CD4-positive, alpha-beta T cell treated with Interferon gamma for 1 hour (primary cell): ENCODE results near the gene ACACA.
A peak's percentile ranks its signal among the peaks of the same experiment; 100 is the strongest.
"Not testable (repeated sequence)": the region's sequence is repeated elsewhere in the genome, so short reads cannot be mapped to it uniquely, and the experiment has no call there.

ENCODE experiments used
- DNase-seq: peaks from one replicate; pipeline ENCODE4 v3.0.0-alpha.2; 2020

ACACA gene

GRCh38 chr17:37392024-37392590 is 14.5 kb downstream of the ACACA start:
- no peak for DNase-seq

- DNase-seq: no peak
These were observed 15.5 kb downstream of the ACACA start for GRCh38 chr17:37391146-37391545.

GRCh38 chr17:37389160-37389559 is 17.5 kb downstream of the ACACA start:
- no peak for DNase-seq

GRCh38 chr17:37388266-37388665 is 18.4 kb downstream of the ACACA start:
- DNase-seq: no peak

- DNase-seq: no peak
These were observed 20.2 kb downstream of the ACACA start for GRCh38 chr17:37386462-37386861.

- DNase-seq: no peak
These were observed 21.1 kb downstream of the ACACA start for GRCh38 chr17:37385474-37385990.

- no peak for DNase-seq
These were observed 22.0 kb downstream of the ACACA start for GRCh38 chr17:37384560-37385149.

GRCh38 chr17:37382056-37382455 is 24.6 kb downstream of the ACACA start:
- no peak for DNase-seq

- DNase-seq: no peak
These were observed 30.9 kb downstream of the ACACA start, which contains the start of gene C17orf78 for GRCh38 chr17:37375706-37376105. Gene C17orf78, plus strand, starts transcription at chr17:37375985. Its CDS starts 108 bp downstream, at chr17:37376093.

GRCh38 chr17:37373530-37374159 is 33.0 kb downstream of the ACACA start:
- peak; percentile 57 for DNase-seq

- DNase-seq: no peak
These were observed 38.1 kb downstream of the ACACA start for GRCh38 chr17:37368577-37368976.

- no peak for DNase-seq
These were observed 41.0 kb downstream of the ACACA start for GRCh38 chr17:37365589-37365988.

GRCh38 chr17:37361543-37361942 is 45.1 kb downstream of the ACACA start:
- no peak for DNase-seq

- no peak for DNase-seq
These were observed 46.0 kb downstream of the ACACA start for GRCh38 chr17:37360632-37361031.

GRCh38 chr17:37359682-37360188 is 46.9 kb downstream of the ACACA start:
- DNase-seq: no peak

GRCh38 chr17:37358830-37359681 is 47.6 kb downstream of the ACACA start:
- peak; percentile 96 for DNase-seq

- no peak for DNase-seq
These were observed 48.4 kb downstream of the ACACA start for GRCh38 chr17:37358098-37358829.

GRCh38 chr17:37356796-37357569 is 49.7 kb downstream of the ACACA start:
- not testable (repeated sequence) for DNase-seq

GRCh38 chr17:37346863-37347402 is 59.7 kb downstream of the ACACA start:
- DNase-seq: not testable (repeated sequence)

GRCh38 chr17:37344519-37344918 is 62.1 kb downstream of the ACACA start:
- DNase-seq: no peak

- no peak for DNase-seq
These were observed 64.0 kb downstream of the ACACA start for GRCh38 chr17:37342589-37342988.
